Keratinocyte (primary cell): ENCODE measurements around the gene FLAD1. TPM values are rescaled to one million over a fixed set of nuclear protein-coding genes. Genes with fewer than 3 reads are reported as not detected.
A peak's percentile ranks its signal among the peaks of the same experiment; 100 is the strongest.

ENCODE experiments used
- DNase-seq: peaks from one replicate; pipeline ENCODE4 v3.0.0-alpha.2; 2011; ENCODE audit warnings: low read depth, missing footprints, low spot score
- FAIRE-seq: peaks from 2 replicates; lab custom pipeline; 2011; peaks lifted over from hg19 to GRCh38; lab: Jason Lieb, UNC
- H2AFZ ChIP-seq: 2 replicates; pipeline ENCODE4 v1.6.0; 2012; ENCODE audit warnings: low read length, control low read depth, inconsistent platforms; ENCODE audit not compliant: control insufficient read depth
- H3K27ac ChIP-seq: 2 replicates; pipeline ENCODE4 v1.5.1; 2011; ENCODE audit warnings: low read length; ENCODE audit not compliant: control insufficient read depth, insufficient read depth
- H3K27me3 ChIP-seq: 3 replicates; pipeline ENCODE4 v1.6.0; 2011; ENCODE audit warnings: low read length; ENCODE audit not compliant: control insufficient read depth, insufficient read depth; ENCODE audit errors: extremely low read depth
- H3K36me3 ChIP-seq, 2 experiments: 2 replicates in 1 of 2; 3 replicates in 1 of 2; pipeline ENCODE4 v1.5.1; 2011; ENCODE audit warnings: low read length in 2 of 2, mild to moderate bottlenecking in 1 of 2; ENCODE audit not compliant: control insufficient read depth in 2 of 2, insufficient read depth in 2 of 2; ENCODE audit errors: extremely low read depth in 1 of 2
- H3K4me1 ChIP-seq: 3 replicates; pipeline ENCODE4 v1.5.1; 2011; ENCODE audit warnings: low read length; ENCODE audit not compliant: control insufficient read depth, insufficient read depth; ENCODE audit errors: extremely low read depth
- H3K4me2 ChIP-seq: 3 replicates; pipeline ENCODE4 v1.6.0; 2011; ENCODE audit warnings: low read depth, low read length; ENCODE audit not compliant: control insufficient read depth, insufficient read depth; ENCODE audit errors: extremely low read depth
- H3K4me3 ChIP-seq, 3 experiments: fragments of 200-600 bp in 1 of 3; sonication (generic) in 1 of 3; 2 replicates in 2 of 3; 3 replicates in 1 of 3; pipeline ENCODE4 v1.5.1; 2011 to 2016; ENCODE audit warnings: low read length in 3 of 3, mild to moderate bottlenecking in 3 of 3, control low read depth in 2 of 3, inconsistent platforms in 1 of 3, low read depth in 1 of 3, mixed read lengths in 1 of 3, mixed run types in 1 of 3, moderate library complexity in 1 of 3; ENCODE audit not compliant: control insufficient read depth in 2 of 3, insufficient read depth in 2 of 3; ENCODE audit errors: extremely low read depth in 1 of 3
- H3K79me2 ChIP-seq: 2 replicates; pipeline ENCODE4 v1.6.0; 2012; ENCODE audit warnings: low read length; ENCODE audit not compliant: control insufficient read depth, insufficient read depth
- H3K9ac ChIP-seq: 3 replicates; pipeline ENCODE4 v1.6.0; 2011; ENCODE audit warnings: low read length; ENCODE audit not compliant: control insufficient read depth, insufficient read depth; ENCODE audit errors: extremely low read depth
- H3K9me1 ChIP-seq: 3 replicates; pipeline ENCODE4 v1.6.0; 2011; ENCODE audit warnings: low read length; ENCODE audit not compliant: control insufficient read depth, insufficient read depth; ENCODE audit errors: extremely low read depth
- H3K9me3 ChIP-seq: 2 replicates; pipeline ENCODE4 v1.5.1; 2012; ENCODE audit warnings: low read depth, low read length; ENCODE audit not compliant: control insufficient read depth
- H4K20me1 ChIP-seq: 3 replicates; pipeline ENCODE4 v1.6.0; 2011; ENCODE audit warnings: low read length; ENCODE audit not compliant: control insufficient read depth, insufficient read depth; ENCODE audit errors: extremely low read depth
- EZH2 ChIP-seq: IDR thresholded peaks from one replicate; pipeline ENCODE4 v1.6.1; 2012; ENCODE audit warnings: inconsistent platforms, mild to moderate bottlenecking, low read length, moderate library complexity
- dilution Hi-C: fragments of 300-500 bp; cut with MboI; formaldehyde crosslinking; loops from one replicate; pipeline ENCODE4 v1.7.0; 2020; ENCODE audit warnings: low sequenced_read_pairs; ENCODE audit not compliant: extremely low pct_ligation_motif_present
- polyA plus RNA-seq, 5 experiments: library from polyadenylated mRNA; depleted of rRNA in 3 of 5; stranded (reverse) in 3 of 5; stranded (forward) in 1 of 5; unstranded in 1 of 5; fragments of >200 nt; gene quantifications; 1 replicate in 1 of 5; 2 replicates in 3 of 5; 3 replicates in 1 of 5; pipeline versions ENCODE4 v1.2.1 to v1.2.3, GENCODE V29; 2011 to 2012; ENCODE audit warnings: missing spikeins in 2 of 5, low read depth in 1 of 5, low replicate concordance in 1 of 5
- TF ChIP-seq, protein P1 (sequence below), 3 experiments: IDR thresholded peaks in 1 of 3; conservative IDR thresholded peaks in 1 of 3; optimal IDR thresholded peaks in 1 of 3; 2 replicates in 2 of 3; 3 replicates in 1 of 3; pipeline versions ENCODE3 to v1.5.1; 2011; ENCODE audit warnings: low read length in 3 of 3, mild to moderate bottlenecking in 3 of 3, moderate library complexity in 2 of 3, control low read depth in 1 of 3, inconsistent platforms in 1 of 3; ENCODE audit not compliant: insufficient read depth in 2 of 3; ENCODE audit errors: extremely low read depth in 1 of 3

Gene FLAD1
- polyA plus RNA-seq, 1 donor (not counting 4 experiments of a cell fraction or from before 2014, with no cell fraction given): 51.4 TPM

DNA sequence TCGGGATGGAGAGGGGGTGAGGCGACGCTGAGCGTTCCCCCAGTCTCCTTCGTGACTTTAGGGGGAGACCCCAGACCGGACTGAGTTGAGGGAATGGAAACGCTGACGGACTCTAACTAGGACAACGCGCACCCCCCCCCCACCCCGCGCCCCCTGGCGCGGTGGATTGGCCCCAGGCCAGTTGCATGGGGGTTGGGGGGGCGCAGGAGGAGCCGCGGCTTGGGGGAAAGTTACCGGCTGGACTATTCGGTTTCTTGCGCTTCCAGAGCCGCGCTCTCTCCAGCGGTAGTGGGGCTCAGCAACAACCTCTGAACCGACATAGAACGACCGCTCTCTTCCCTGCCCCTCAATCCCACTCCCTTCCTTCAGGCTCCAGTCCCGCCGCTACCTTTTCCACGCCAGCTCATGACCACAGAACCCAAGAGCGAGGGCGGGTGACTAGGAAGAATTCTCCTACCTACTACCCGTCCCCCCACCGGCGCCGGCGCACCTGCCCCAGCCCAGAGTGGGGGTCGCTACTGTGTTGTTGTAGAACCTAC is 20.2 kb downstream of the FLAD1 start:
- no peaks in the 10 kb centered on the region for H3K9me3 ChIP-seq
- H3K79me2 ChIP-seq: peaks cover 54% of the 10 kb centered on the region
- DNase-seq (no peak), FAIRE-seq (no peak)
- H3K27ac ChIP-seq: peak overlapping the region; percentile 81
- dilution Hi-C loops: no loop called here
- peaks cover 55% of the 10 kb centered on the region for H3K4me1 ChIP-seq
- H3K4me3 ChIP-seq: peak overlapping the region; percentile 81 to 99 (median 81)
- peaks cover 1 to 15% of the 10 kb centered on the region in 2 experiments for H3K36me3 ChIP-seq
- no peak for TF ChIP-seq EZH2
- TF ChIP-seq, protein P1, sequence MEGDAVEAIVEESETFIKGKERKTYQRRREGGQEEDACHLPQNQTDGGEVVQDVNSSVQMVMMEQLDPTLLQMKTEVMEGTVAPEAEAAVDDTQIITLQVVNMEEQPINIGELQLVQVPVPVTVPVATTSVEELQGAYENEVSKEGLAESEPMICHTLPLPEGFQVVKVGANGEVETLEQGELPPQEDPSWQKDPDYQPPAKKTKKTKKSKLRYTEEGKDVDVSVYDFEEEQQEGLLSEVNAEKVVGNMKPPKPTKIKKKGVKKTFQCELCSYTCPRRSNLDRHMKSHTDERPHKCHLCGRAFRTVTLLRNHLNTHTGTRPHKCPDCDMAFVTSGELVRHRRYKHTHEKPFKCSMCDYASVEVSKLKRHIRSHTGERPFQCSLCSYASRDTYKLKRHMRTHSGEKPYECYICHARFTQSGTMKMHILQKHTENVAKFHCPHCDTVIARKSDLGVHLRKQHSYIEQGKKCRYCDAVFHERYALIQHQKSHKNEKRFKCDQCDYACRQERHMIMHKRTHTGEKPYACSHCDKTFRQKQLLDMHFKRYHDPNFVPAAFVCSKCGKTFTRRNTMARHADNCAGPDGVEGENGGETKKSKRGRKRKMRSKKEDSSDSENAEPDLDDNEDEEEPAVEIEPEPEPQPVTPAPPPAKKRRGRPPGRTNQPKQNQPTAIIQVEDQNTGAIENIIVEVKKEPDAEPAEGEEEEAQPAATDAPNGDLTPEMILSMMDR (optimal IDR thresholded peaks at IDR 0.05 in 1 of 3, IDR thresholded peaks at IDR 0.05 in 1 of 3, conservative IDR thresholded peaks at IDR 0.05 in 1 of 3; ENCODE audit: extremely low read depth in 1 of 3, insufficient read depth in 2 of 3, low read length in 3 of 3): no peak
- no peaks in the 10 kb centered on the region for H3K27me3 ChIP-seq
- H2AFZ ChIP-seq: no peak overlapping the region
- H3K9me1 ChIP-seq: no peaks in the 10 kb centered on the region
- H3K4me2 ChIP-seq: peak overlapping the region; percentile 92
- H3K9ac ChIP-seq: peak overlapping the region; percentile 89
- no peaks in the 10 kb centered on the region for H4K20me1 ChIP-seq

DNA sequence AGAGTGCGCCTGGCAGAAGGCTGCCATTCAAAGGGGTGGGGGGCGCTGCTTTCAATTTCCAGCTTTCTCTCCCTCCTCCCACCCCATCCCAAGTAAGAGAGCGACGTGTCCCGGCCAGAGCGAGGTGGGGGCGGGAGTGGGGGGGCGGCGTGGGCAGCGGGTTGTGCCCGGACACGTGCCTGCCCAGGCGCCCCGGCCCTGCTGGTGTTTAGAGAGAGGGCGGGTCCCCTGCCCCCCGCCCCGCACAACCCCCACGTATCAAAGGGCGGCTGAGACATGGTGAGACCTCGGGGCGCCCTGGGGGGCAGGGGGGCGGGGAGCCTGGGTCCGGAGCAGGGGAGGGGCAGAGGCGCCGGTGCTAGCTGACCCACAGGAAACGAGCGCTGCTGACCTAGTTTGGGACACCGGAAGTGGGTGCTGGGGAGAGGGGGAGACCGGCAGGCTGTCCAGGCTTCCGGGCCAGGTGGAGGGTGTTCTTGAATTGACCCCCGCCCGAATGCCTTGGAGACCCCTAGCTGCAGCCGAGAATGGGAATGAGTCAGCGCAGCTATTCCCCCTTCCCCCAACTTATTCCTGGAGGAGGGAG is 20.7 kb downstream of the FLAD1 start:
- H2AFZ ChIP-seq: no peak overlapping the region

More for the DNA sequence above, 20.7 kb downstream of the FLAD1 start:
- H3K9me1 ChIP-seq: no peaks in the 10 kb centered on the region
- no peaks in the 10 kb centered on the region for H3K9me3 ChIP-seq
- peak overlapping the region; percentile 81 to 99 (median 81) for H3K4me3 ChIP-seq
- peak overlapping the region; percentile 89 for H3K9ac ChIP-seq
- peaks cover 60% of the 10 kb centered on the region for H3K4me1 ChIP-seq
- H3K27ac ChIP-seq: peak overlapping the region; percentile 81
- H4K20me1 ChIP-seq: no peaks in the 10 kb centered on the region
- TF ChIP-seq EZH2: no peak
- H3K4me2 ChIP-seq: peak overlapping the region; percentile 92
- no peak for DNase-seq
- H3K36me3 ChIP-seq: peaks cover 1 to 15% of the 10 kb centered on the region in 2 experiments
- dilution Hi-C loops: no loop called here
- H3K27me3 ChIP-seq: no peaks in the 10 kb centered on the region
- no peak for FAIRE-seq
- peaks cover 58% of the 10 kb centered on the region for H3K79me2 ChIP-seq
